ES-I3 (cell line): ENCODE data around the gene CDH4.

Experiments used
- H3K36me3 ChIP-seq: 2 replicates; pipeline ENCODE4 v1.6.1; 2013; ENCODE audit warnings: mild to moderate bottlenecking, low read length, control low read depth, moderate library complexity; ENCODE audit not compliant: insufficient read depth
- H3K4me1 ChIP-seq: 2 replicates; pipeline ENCODE4 v1.6.1; 2013; ENCODE audit warnings: mild to moderate bottlenecking, control low read depth, low read length; ENCODE audit not compliant: insufficient read depth
- H3K9ac ChIP-seq: 2 replicates; pipeline ENCODE4 v1.6.1; 2013; ENCODE audit warnings: low read depth, mild to moderate bottlenecking, low read length, moderate library complexity
- H3K9me3 ChIP-seq: 2 replicates; pipeline ENCODE4 v1.6.1; 2013; ENCODE audit warnings: mild to moderate bottlenecking, low read length, moderate library complexity; ENCODE audit not compliant: control insufficient read depth, insufficient read depth

The CDH4 gene

DNA sequence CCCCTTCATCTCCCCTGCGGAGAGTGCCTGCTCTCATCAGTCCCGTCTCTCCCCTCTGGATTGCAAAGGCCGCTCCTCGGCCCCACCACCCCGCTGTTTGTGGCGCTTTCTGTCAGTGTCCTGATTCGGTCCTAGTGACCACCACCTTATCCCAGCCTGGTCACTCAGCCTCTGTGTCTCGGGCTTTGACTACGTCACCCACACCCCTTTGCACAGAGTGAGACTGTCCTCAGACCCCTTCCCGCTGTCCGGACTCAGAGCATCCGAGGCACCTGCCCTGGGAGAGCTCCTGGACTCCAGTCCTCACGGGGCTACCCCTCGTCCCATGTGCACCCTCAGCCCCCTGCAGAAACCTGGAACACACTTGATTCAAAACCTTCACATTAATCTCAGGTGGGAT is 433.4 kb downstream of the CDH4 start:
- no peak overlapping the region for H3K9ac ChIP-seq
- H3K36me3 ChIP-seq, result no peaks in the 10 kb centered on the region
- H3K9me3 ChIP-seq, result no peaks in the 10 kb centered on the region
- H3K4me1 ChIP-seq, result no peaks in the 10 kb centered on the region

DNA sequence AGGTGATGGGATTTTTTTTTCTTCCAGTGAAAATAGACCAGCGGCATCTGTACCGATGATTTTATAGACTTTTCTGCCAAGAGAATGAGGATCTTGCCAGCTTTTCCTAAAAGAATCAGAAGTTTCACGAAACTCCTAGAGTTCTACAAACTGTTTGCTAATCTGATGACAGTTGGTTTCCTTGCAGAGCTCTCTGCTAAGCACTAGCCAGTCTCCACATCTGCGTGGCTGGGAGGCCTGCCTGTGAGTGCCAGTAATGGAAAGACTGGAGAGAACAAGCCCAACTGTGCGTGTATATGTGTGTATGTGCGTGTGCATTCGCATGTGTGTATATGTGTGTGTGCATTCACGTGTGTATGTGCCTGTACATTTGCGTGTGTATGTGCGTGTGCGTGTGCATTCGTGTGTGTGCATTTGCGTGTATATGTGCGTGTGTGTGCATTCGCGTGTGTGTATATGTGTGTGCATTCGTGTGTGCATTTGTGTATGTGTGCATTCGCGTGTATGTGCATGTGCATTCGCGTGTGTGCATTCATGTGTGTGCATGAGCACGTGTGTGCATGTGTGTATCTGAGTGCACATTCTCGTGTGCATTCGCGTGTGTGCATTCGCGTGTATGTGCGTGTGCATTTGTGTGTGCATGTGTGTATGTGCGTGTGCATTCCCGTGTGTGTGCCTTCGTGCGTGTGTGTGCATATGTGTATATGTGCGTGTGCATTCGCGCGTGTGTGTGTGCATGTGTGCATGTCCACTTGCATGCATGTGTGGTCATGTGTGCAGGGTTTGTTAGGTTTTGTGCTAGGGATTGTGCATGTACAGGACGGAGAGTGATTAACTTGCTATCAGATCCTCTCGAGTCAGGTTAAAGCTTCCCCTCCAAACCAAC is 434.2 kb downstream of the CDH4 start:
- no peaks in the 10 kb centered on the region for H3K9me3 ChIP-seq

DNA sequence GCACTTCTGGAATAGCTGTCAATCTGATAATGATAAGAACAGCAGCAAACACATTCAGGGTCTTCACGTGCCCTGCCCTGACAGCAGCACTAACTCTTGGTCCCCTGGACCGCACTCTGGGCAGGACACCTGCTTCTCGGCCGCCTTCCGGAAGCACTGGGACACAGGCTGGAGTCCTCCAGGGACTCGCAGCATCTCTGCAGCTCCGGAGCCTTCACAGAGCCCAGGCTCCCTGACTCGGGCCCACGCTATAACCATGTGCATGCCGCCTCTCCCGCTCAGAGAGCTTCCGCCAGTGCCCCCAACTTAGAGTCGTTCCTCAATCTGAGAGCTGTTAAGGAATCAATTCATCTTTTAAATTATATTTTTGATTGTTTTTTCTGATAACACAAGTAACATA is 436.4 kb downstream of the CDH4 start:
- Histone ChIP-seq H3K9ac (no peak overlapping the region), H3K4me1 (no peaks in the 10 kb centered on the region), H3K9me3 (no peaks in the 10 kb centered on the region), H3K36me3 (no peaks in the 10 kb centered on the region)

More for the DNA sequence above, 434.2 kb downstream of the CDH4 start:
- Histone ChIP-seq H3K36me3 (no peaks in the 10 kb centered on the region), H3K9ac (no peak overlapping the region), H3K4me1 (no peaks in the 10 kb centered on the region)

DNA sequence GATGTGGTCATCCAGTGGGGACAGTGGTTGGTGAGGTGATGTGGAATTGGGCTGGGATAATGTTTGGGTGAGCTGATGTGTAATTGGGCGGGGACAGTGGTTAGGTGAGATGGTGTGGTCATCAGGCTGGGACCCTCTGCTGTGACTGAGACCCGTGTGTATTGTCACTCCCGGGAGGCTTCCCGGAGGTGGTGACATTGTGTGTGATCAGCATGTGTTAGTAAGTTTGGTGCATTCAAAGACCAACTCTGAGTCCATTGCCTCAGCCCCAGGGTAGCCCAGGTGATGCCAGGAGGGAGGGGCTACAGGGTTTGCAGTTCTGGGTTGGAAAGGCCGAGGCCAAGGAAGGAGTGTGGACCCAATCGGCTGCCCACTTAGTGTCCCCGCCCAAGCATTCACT is 438.1 kb downstream of the CDH4 start:
- Histone ChIP-seq H3K36me3 (no peaks in the 10 kb centered on the region), H3K9ac (no peak overlapping the region), H3K4me1 (no peaks in the 10 kb centered on the region), H3K9me3 (no peaks in the 10 kb centered on the region)

DNA sequence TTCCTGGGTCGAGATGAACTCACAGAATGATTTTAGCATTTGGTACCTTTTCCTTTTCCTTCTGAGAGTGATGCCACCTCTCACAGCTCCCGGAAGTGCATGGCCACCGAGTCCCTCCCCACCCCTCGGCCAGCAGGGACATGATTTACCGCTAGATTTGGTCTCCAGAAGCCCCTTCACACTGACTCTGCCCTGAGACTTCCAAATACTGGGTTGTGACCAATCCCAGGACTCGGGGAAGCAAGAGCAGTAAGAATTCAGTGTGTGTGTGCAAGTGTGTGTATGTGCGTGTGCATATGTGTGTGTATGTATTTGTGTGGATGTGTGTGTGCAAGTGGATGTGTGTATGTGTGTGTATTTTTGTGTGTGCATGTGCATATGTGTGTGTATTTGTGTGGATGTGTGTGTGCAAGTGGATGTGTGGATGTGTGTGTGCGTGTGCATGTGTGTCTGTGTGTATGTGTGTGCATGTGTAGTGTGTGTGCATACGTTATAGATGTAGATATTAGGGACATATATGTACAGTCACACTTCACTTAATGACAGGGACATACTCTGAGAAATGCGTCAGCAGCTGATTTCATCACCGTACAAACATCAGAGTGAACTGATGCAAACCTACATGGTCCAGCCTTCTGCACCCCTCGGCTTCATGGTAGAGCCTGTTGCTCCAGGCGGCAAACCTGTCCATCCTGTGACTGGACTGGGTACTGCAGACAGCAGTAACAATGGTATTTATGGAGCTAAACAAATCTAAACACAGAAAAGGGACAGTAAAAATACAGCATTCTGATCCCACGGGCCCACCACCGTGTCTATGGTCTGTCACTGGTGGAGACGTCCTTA is 439.2 kb downstream of the CDH4 start:
- H3K9ac ChIP-seq, result no peak overlapping the region
- no peaks in the 10 kb centered on the region for H3K9me3 ChIP-seq
- H3K36me3 ChIP-seq, result no peaks in the 10 kb centered on the region

DNA sequence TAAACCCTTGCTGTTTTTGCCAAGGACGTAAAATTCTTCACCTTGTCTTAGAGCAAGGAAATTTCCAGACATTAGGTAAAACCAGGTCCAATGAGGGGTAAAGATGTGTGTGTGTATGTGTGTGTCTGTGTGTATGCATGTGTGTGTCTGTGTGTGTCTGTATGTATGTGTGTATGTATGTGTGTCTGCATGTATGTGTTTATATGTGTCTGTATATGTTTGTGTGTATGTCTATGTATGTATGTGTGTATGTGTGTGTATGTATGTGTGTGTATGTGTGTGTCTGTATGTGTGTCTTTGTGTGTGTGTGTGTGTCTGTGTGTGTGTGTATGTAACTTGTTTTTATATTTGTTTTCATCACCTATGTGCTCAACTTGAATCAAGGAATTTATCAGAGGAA is 439.9 kb downstream of the CDH4 start:
- H3K9me3 ChIP-seq, result no peaks in the 10 kb centered on the region

More for the DNA sequence above, 439.2 kb downstream of the CDH4 start:
- no peaks in the 10 kb centered on the region for H3K4me1 ChIP-seq

DNA sequence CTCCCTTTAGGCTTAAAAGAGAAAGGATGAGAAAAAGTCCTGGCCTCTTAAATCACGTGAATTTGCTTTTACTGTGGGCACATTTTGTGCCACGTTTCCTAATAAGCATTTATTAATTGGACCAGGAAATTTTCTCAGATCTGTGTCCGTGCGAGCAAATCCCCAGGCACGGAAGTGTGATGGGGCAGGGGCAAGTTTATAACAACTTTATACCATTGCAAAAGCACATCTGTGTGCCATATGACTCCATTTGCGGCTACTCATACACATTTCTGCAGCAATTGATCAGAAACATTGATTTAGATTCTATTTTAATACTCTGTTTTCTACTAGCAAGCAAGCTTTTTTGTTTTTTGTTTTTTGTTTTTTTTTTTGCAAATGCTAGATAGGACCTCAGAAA is 440.4 kb downstream of the CDH4 start:
- no peaks in the 10 kb centered on the region for H3K4me1 ChIP-seq

More for the DNA sequence above, 439.9 kb downstream of the CDH4 start:
- Histone ChIP-seq H3K36me3 (no peaks in the 10 kb centered on the region), H3K9ac (no peak overlapping the region), H3K4me1 (no peaks in the 10 kb centered on the region)

DNA sequence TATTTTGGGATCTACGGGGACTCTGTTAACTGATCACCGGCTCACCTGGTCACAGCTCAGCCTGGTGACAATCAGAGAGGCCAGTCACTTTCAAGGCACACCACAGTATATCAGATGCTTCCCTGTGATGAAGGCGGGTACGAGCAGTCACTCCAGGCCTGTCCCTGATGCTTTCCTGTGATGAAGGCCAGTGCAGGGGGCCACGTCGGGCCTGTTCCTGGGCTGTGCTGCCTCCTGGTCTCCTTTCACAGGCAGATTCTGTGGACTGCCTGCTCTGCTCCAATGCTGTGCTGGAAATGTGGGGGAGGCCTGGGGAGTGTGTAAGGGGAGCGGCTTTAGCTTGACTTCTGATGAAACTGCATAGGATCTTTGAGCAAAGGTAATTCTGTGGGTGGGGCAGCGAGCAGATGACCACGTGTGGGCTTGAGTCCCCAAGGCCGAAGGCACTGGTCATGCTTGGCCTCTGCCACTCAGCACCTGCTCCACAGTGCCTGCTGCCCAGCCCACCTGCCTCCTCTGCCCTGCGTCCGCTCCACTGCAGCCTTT is 441.1 kb downstream of the CDH4 start:
- Histone ChIP-seq H3K9ac (no peak overlapping the region), H3K36me3 (no peaks in the 10 kb centered on the region), H3K9me3 (no peaks in the 10 kb centered on the region), H3K4me1 (no peaks in the 10 kb centered on the region)

More for the DNA sequence above, 440.4 kb downstream of the CDH4 start:
- Histone ChIP-seq H3K9me3 (no peaks in the 10 kb centered on the region), H3K36me3 (no peaks in the 10 kb centered on the region), H3K9ac (no peak overlapping the region)

DNA sequence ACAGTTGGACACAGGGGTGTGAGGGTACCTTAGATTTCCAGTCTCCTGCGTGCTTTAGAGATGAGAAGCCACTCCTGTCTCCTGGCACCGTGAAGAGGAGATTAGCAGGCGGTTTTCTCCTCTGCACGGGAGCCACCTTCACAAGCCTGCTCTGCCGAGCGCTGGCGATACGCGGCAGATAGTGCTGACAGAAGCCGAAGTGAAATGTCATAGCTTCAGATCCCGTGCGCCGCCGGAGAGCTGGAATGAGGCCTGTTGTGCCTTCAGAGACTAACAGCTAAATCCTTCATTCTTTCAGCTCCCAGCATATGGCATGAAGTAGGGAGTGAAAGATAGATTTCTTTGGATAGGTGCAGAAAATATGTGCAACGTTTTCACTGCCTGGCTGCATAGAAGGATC is 442.6 kb downstream of the CDH4 start:
- Histone ChIP-seq H3K36me3 (no peaks in the 10 kb centered on the region), H3K4me1 (no peaks in the 10 kb centered on the region), H3K9ac (no peak overlapping the region), H3K9me3 (no peaks in the 10 kb centered on the region)

DNA sequence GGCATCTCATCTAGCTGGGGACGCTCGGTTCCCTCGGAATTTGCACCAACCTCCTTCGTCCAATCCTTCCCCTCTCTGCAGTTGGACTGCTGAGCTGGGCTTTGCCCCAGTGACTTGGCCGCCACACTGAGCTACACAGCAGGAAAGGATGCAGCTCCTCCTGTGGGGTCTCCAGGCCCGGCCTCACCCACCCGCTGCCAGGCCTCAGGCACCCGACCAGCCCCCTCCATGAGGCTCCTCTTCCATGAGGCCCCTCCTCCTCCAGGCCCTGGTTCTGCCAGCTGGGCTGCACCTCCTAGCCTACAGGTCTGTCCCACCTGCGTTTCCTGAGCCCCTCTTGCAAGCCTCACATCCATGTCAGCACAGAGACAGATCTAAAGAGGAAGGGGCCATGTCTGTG is 443.7 kb downstream of the CDH4 start:
- Histone ChIP-seq H3K36me3 (no peaks in the 10 kb centered on the region), H3K9ac (no peak overlapping the region), H3K9me3 (no peaks in the 10 kb centered on the region), H3K4me1 (no peaks in the 10 kb centered on the region)

DNA sequence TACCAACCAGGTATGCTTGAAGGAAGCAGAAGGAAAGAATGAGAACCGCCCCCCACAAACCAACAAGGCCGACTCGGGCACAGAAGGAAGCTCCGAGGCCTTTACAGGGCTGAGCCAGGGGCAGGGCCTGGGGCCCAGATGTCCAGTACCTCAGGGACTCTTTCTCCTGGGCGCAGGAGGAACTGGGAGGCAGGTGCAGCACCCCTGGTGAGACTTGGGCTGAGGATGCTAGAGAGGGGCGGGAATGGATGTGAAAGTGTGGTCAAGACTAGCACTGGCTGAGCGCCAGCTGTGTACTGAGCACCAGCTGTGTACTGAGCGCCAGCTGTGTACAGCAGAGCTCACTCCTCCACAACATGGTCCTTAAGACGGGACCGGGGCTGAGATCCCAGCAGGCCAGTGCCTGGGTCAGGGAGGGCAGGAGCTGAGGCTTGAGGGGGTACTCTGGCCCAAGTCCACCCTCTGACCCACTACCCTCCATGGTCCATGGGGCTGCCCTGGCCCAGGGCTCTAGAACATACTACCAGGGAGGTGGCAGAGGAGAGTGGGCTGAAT is 444.2 kb downstream of the CDH4 start:
- no peak overlapping the region for H3K9ac ChIP-seq
- no peaks in the 10 kb centered on the region for H3K36me3 ChIP-seq
- no peaks in the 10 kb centered on the region for H3K9me3 ChIP-seq
- H3K4me1 ChIP-seq, result no peaks in the 10 kb centered on the region

DNA sequence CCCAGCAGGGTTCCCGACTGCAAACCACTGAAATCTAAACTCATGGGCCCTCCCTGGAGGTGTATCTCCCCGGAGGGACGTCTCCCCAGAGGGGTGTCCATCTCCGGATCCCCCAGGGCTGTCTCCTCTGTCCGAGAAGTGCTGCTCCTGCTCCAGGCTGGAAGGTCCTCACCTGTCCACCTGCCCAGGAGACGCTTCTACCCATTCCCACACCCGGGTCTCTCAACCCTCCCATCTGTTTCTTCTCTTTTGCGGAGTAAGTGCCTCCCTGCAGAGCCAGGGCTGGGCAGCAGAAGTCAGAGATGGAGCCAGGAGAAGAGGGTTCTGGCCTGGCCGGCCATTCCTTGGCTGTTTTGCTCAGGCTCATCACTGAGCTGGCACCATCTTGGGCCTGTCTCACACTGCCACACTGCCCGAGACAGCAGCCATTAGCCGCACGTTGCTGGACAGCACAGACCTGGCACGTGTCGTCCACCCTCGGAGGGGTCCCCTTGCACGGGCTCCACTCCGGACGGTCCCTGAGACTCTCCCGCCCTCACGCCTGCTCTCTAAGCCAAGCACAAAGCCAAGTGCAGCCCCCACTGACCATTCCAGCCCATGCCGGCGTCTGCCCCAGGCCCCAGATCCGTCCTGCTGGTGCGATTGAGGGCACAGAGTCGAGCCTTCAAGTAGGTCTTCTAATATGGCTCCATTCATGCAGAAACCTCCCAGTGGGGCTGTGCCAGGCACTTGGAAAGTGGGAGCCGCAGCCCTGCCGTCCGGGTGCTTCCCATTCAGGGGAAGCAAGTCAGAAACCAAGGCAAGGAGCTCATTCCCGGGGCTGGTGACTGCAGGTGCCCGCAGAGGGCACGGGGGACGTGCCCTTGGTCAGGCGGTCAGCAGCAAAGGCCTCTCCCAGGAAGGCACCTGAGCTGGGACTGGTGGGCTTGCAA is 445.9 kb downstream of the CDH4 start:
- Histone ChIP-seq H3K36me3 (no peaks in the 10 kb centered on the region), H3K9ac (no peak overlapping the region), H3K9me3 (no peaks in the 10 kb centered on the region), H3K4me1 (no peaks in the 10 kb centered on the region)

DNA sequence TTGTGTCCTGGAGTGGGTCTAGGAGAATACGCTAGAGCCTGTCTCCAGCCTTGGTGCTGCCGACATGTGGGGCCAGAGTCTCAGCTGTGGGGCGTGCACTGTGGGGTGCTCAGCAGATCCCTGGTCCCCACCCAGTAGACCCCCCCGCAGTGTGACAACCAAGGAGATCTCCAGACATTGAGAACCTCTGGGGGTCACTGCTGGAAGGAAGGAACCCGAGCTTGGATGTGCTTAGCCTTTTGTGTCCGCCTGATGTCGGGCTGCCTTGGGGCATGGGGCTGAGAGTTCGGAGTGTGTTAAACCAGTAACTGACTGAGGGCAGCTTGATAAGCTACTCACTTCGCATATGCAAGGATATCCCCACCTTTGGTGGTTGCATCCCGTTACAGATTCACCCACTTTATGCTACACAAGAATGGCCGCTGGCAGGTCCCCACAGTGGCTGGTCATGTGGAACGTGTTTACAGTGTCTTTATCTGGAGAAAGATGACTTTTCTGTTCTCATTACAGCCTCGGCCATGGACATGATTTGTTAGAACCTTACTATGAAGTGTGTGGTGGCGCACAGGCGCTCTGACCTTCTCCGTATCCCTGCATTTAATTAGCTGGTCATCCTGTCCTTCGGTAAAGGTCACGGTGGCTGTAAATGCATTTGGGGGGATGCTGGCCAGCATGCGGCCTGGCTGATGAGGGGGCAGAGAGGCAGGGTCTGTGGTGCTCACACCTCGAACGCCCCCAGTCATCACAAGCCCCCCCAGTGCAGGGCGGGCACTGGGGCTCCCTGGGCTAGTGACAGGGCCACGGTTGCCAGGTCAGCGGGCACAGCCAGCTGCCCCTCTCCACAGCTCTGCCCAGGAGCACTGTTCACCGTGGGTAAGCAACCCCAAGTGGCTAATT is 446.8 kb downstream of the CDH4 start:
- Histone ChIP-seq H3K36me3 (no peaks in the 10 kb centered on the region), H3K4me1 (no peaks in the 10 kb centered on the region), H3K9ac (no peak overlapping the region), H3K9me3 (no peaks in the 10 kb centered on the region)
